Colon (tissue), 2 donors: ENCODE data around the gene ASTN2.

Source experiments
- FAIRE-seq: peaks from 2 replicates; lab custom pipeline; 2012; peaks lifted over from hg19 to GRCh38; lab: Jason Lieb, UNC
- donor health status: control.
- donor health status: control.

ASTN2 gene

DNA sequence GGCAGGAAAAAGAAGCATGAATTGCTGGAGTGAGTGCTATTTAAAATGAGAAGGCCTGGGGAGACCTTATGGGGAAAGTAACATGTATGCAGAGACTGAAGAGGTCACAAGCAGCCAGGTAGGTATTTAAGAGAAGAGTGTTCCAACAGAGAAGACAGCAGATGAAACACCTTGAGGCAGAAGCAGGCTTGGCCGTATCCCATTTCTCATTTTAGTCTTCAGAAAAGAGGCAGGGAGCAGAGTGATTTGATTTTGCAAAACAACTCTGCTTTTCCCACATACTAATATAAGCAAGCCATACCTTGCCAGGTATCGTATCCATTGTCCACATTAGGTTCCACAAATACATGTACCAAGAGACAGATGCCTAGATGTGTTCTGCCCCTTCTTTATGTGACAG is 244.3 kb downstream of the ASTN2 start:
- no peak for FAIRE-seq

- no peak for FAIRE-seq
These were observed 245.7 kb downstream of the ASTN2 start for GRCh38 chr9:117169089-117169621.

- no peak for FAIRE-seq
These were observed 250.3 kb downstream of the ASTN2 start for GRCh38 chr9:117164512-117164911.

GRCh38 chr9:117160254-117160653 is 254.6 kb downstream of the ASTN2 start:
- no peak for FAIRE-seq

GRCh38 chr9:117156771-117157535 is 257.9 kb downstream of the ASTN2 start:
- FAIRE-seq: no peak

DNA sequence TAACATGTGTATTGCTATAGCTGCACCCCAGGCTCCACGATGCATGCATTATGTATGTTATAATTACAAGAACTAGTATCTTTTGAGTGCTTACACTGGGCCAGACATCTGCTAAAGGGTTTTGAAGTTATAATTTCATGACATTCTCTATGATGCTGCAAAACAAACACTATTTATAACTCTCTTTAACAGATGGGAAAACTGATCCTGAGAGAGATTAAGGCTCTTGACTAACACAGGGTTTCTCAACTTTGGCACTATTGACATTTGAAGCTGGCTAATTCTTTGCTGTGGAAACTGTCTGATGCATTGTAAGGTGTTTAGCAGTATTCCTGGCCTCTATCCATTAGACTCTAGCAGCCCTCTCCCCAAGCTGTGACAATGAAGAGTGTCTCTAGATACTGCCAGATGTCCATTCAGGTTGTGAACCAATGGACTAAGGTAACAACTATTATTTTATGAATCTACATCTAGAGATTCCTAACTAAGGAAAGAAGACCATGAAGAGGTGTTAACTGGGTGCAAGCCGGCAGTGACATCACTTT is 258.6 kb downstream of the ASTN2 start:
- no peak for FAIRE-seq

- FAIRE-seq: no peak
These were observed 261.8 kb downstream of the ASTN2 start for GRCh38 chr9:117153021-117153420.

DNA sequence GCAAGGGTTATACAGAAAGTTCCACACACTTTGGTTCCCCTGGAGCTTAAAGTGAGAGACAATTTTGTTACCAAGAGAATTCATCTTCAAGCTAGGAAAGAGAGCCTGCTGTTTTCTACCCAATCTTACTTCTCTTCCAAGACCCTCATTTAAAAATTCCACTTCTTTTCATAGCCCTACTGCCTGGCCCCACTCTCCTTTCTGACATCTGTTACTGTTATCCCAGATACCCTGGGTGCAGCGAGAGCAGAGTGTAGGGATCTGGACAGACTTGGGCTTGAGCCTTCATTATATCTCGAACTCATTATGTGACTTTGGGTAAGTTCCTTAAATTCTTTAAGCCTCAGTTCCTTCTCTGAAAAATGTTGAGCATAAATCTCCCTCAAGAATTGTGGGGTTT is 263.1 kb downstream of the ASTN2 start:
- no peak for FAIRE-seq

DNA sequence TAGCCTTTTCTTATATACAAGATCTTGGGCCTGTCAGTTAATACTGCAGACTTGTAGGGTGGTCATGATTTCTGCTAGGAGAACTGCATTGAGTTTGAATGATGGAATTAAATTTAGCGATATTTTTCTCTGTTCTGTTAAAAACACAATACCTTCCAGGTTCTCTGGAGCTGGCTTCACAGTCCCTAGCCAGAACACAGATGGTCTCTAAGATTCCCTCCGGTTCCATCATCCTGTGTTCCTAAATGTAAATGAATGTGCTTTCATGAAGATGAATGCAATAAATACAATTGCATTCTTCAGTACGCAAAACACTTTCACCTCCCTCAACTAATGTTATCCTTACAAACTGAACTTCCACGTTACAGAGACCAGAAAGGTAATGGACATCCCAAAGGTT is 264.9 kb downstream of the ASTN2 start:
- no peak for FAIRE-seq

GRCh38 chr9:117145811-117146490 is 268.9 kb downstream of the ASTN2 start:
- no peak for FAIRE-seq

DNA sequence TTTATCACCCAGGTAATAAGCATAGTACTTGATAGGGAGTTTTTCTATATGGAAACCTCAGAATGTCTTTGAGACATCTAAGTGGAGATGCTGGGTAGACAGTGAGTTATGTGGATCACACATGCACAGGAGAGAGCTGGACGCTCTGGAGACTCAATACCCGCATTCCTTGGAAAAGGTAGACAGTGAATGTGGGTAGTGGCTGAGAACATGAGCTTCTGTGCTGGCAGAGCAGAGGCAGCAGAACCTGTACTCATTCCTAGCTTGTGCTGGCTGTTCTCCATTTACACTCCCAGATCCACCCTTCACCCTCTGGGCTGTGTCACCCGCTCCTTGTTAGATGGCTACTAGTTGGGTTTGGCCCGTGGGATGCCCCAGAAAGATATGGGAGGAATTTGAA is 269.8 kb downstream of the ASTN2 start:
- no peak for FAIRE-seq

DNA sequence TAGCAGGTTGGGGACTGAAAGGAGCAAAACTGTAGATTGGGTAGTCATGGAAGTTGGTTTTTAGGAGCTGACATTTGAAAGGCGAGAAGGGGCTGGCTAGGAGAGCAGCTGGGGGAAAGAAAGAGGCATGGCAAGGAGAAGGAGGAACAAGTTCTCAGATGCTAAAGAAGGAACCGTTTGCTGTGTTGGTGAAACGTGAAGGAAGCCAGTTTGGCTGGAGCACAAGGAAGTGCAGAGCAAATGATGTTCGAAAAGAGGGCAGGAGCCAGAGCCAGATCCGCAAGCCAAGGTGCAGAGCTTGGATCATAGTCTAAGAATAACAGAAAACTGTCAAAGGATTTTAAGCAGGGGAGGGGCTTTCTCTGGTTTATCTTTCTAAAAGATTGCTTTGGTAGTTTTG is 276.6 kb downstream of the ASTN2 start:
- FAIRE-seq: no peak

GRCh38 chr9:117136461-117136860 is 278.4 kb downstream of the ASTN2 start:
- no peak for FAIRE-seq

GRCh38 chr9:117135501-117136098 is 279.3 kb downstream of the ASTN2 start:
- no peak for FAIRE-seq

DNA sequence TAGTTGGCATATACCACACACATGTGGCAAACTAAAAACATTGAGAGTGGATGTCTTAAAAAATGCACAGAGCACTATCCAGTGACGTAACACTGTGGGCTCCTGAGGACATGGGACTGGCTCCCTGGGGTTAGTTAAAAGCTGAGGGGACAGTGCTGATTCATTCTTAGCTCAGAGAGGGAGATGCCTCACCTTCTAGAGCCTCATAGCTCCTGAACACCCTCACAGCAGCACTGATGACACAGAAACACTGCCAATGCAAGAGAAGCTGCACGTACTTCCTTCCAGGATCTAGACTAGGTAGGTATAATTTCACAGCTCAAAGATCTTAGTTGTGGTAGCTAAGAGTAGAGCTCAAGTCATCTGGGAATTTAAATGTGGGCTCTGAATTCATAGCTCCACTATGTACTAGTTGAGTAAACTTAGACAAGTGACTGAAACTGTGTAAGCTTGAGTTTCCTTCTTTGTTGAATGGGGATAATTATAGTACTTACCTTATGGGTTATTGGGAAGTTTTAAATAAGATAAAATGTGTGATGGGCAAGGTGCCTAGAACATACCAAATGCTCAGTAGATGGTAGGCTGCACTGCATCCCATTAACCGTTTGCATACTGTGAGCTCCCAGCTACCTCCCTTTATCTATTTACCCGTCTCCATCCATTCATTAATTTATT is 279.9 kb downstream of the ASTN2 start:
- FAIRE-seq: no peak

- FAIRE-seq: no peak
These were observed 288.0 kb downstream of the ASTN2 start for GRCh38 chr9:117126871-117127270.

- FAIRE-seq: no peak
These were observed 289.3 kb downstream of the ASTN2 start for GRCh38 chr9:117125531-117125930.

- FAIRE-seq: no peak
These were observed 291.1 kb downstream of the ASTN2 start for GRCh38 chr9:117123729-117124128.

- FAIRE-seq: no peak
These were observed 291.9 kb downstream of the ASTN2 start for GRCh38 chr9:117122953-117123352.

DNA sequence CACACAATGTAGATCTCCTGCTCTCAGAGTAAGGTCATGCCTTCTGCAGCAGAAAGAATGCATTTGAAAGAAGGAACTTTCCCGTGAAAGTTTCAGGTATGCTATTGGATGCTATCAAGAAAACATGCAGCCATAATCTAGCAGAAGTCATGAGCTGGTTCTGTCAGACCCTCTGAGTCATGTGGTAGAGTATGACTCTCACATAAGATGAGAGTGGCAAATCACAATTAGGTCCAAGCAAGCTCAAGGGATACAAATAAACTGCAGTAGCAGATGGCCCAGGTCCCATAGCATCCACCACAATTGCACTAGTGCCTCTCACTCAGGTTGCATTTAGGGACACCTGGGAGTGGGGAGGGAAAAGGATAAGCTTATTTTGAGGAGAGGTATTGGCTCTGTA is 292.8 kb downstream of the ASTN2 start:
- no peak for FAIRE-seq

- FAIRE-seq: no peak
These were observed 293.5 kb downstream of the ASTN2 start for GRCh38 chr9:117121316-117121715.

- FAIRE-seq: no peak
These were observed 294.8 kb downstream of the ASTN2 start for GRCh38 chr9:117120061-117120460.
